ENCODE results near the gene RC3H2. TPM values are rescaled to one million over a fixed set of nuclear protein-coding genes. Genes with fewer than 3 reads are reported as not detected.

The RC3H2 gene
- total RNA-seq = 33.8 TPM
- long read RNA-seq, transcript RC3H2-202 (21 exons, 3,991 nt) = major isoform, 8 of 20 reads
- long read RNA-seq, partial matches to known transcripts = 4 of 20 reads
- long read RNA-seq, other reads (novel, unspliced or antisense) = 4 of 20 reads

DNA sequence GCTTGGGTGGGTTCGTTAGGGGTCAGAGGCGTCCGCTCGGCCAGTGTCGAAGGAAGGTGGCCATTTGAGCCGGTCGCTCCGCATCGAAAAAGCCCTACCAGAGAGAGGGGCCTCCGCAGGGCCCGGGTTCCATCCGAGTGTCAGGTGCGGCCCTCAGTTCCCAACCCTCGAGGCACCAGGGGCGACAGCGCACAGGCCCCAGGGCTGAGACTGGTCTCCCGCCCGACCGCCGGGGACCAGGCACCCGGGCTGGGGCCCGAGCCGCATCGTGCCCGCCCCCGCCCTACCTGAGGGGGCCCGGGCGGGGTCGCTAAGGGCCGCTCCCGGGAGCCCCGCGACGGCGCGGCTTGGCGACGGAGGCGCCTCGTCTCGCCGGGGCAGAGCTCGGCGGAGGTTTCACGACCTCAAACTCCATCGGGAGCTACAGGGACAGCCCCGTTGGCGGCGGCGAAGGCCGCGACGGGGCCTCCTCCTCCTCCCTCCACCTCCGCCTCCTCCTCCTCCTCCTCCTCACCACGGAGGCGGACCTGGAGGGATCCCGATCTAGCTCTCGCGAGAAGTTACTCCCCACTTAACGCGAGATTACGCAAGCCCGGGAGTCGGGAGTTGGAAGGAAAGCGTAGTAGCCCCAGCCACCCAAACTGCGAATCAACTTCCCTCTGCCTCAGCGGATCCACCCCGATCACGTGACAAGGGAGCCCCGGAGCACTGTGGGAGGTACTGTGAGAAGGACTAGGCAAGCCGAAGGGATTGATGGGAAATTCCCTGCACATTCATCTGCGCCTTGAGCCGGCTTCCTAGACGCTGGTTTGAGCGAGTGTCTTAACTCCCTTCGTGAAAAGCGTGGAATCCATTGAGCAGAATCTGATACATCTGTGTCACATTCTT lies at the start of gene RC3H2:
TSS of gene RC3H2 (minus strand) at position 537 of the 888 bp plus-strand sequence. CDS start 7,850 bp downstream, outside the sequence.
- DNase-seq = peak; percentile 98
- ATAC-seq (ENCODE audit: poor library complexity) = peak; percentile 97
- intact Hi-C loops (cut with DNase I) = no loop called here

- ATAC-seq (ENCODE audit: poor library complexity) = no peak
- intact Hi-C loops (cut with DNase I) = no loop called here
- no peak for DNase-seq
Observed at GRCh38 chr9:122954253-122954691, 49.1 kb upstream of the RC3H2 start.

DNA sequence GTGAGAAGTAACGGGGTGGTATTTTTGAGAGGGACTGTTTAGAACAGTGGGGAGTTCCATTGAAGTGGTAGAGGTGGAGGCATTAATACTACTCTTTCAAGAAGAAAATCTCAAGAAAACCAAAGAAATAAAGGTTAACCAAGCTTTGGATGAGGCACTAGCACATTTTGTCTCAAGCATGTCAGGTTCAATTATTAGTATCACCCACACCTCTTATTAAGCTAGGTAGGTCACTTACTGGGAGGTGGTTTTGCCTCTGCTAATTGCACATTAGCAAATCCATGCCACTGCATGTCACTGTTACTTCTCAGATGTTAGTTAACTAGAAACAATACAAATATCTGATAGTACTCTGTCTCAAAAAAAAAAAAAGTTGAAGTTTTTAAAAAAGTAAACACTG lies 45.9 kb upstream of the RC3H2 start:
- intact Hi-C loops (cut with DNase I) = no loop called here
- DNase-seq = no peak
- ATAC-seq (ENCODE audit: poor library complexity) = peak; percentile 43

- intact Hi-C loops (cut with DNase I) = no loop called here
- DNase-seq (no peak), ATAC-seq (ENCODE audit: poor library complexity) (no peak)
Observed at GRCh38 chr9:122950263-122950662, 45.1 kb upstream of the RC3H2 start.

DNA sequence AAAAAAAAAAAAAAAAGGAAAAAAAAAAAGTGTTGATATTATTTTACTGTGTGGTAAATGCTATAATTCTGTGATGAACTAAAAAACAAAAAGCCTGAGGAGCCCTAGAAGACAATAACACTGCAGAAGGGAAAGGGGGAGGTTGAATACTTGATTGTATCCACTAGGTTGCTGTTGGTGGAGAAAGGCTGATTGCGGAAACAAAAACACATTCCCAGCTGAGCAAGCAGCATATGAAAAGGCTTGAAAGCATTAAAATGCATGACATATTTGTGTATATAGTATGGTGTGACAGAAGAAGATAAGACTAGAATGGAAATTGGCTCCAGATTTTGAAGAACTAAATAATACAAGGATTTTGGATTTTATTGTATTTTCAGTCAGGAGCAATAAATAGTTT lies 44.5 kb upstream of the RC3H2 start:
- intact Hi-C loops (cut with DNase I) = no loop called here
- no peak for ATAC-seq (ENCODE audit: poor library complexity)
- no peak for DNase-seq

GRCh38 chr9:122948313-122948712 lies 43.2 kb upstream of the RC3H2 start:
- intact Hi-C loops (cut with DNase I) = no loop called here
- no peak for DNase-seq
- ATAC-seq (ENCODE audit: poor library complexity) = no peak

DNA sequence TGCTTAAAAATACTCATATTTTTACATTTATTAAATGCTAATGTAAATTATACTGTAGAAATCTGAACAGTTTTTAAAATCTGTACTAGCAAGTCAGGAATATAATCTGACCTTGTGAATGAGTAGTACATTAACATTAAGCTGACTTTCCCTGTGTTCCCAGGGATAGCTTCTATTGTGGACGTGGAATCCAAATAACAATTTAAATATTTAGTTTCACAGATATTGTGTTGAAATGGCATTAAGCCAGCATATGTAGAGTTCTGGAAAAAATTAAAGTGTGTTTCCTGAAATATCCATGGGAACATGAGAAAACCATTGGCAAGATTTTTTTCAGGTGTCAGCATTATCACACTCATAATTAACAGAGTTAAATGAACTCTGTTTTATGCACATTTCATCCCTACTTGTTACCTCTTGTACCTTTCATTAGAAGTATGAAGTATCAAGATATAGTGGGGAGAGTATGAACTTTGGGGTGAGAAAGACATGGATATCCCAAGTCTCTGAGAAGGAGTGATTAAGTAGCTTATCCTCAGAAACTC lies 41.4 kb upstream of the RC3H2 start:
- no peak for DNase-seq
- intact Hi-C loops (cut with DNase I) = no loop called here
- no peak for ATAC-seq (ENCODE audit: poor library complexity)

DNA sequence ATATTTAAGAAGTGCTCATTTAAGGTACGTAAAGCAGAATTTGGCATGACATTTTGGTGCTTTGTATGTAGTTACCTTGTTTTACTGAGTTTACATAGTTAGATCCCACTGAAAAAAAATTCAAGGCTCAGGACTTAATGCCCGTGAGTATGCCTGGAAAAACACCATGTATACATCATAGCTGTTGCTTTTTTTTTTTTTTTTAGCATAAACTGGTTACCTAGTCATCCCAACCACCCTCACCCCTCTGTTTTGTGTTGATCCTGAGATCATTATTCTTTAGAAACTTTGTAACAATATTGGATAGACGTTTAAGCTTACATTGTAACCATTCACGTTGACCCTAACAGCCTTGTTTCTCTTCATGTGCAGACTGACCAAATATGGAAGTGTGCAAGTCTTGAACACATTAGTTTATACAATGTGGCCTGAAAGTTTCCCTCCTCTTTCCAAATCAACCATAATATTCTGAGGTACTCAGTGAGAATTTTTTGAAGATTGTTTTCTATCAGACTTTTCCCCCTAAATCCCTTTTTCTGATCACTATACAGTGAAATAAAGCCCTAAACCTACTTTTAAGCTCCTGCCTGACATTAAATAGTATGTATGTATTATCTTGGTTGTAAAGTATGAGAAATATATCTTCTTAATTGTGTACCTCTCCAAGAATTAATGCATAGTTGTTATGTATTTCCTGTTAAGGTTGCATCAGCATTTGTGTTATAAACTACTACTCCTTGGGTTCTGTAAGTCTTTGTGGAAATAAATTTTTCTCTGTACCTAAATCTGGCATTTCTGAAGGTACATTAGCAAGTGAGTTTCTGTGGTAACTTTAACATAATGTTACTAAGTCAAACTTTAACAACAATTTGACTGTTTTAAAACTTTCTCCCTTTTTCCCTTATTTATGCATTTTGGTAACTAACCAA lies 40.1 kb upstream of the RC3H2 start:
- ATAC-seq (ENCODE audit: poor library complexity) (no peak), DNase-seq (no peak)
- intact Hi-C loops (cut with DNase I) = no loop called here

DNA sequence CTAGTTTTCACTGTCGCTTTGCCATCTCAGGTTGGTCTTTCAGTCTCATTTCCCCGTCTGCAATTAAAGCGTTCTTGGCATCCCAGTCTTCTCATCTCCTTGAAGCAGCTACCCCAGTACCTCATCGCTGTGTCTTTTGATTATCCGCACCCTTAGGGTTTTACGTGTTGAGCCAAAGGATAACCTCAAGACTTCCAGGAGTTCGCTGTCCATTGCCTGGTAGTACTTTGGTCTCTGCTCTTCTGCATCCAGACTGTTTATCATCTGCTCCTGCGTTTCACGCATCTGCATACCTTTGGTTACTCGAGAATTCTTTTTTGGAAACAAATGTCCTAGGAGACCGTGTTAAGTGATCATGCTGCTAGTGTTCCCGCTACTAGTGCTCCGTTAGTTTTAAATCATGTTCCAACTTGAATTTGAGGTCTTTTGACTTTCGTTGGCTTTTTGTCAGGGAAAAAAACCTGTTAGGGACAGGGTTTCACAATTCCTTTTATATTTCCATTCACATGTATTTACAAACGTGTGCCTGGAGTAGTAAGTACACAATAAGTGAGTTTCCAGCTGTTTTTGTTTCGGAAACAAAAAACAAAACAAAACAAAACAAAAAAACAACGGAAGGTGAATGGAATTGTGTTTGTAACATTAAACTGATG lies 36.5 kb upstream of the RC3H2 start:
- ATAC-seq (ENCODE audit: poor library complexity) = peak; percentile 5

DNA sequence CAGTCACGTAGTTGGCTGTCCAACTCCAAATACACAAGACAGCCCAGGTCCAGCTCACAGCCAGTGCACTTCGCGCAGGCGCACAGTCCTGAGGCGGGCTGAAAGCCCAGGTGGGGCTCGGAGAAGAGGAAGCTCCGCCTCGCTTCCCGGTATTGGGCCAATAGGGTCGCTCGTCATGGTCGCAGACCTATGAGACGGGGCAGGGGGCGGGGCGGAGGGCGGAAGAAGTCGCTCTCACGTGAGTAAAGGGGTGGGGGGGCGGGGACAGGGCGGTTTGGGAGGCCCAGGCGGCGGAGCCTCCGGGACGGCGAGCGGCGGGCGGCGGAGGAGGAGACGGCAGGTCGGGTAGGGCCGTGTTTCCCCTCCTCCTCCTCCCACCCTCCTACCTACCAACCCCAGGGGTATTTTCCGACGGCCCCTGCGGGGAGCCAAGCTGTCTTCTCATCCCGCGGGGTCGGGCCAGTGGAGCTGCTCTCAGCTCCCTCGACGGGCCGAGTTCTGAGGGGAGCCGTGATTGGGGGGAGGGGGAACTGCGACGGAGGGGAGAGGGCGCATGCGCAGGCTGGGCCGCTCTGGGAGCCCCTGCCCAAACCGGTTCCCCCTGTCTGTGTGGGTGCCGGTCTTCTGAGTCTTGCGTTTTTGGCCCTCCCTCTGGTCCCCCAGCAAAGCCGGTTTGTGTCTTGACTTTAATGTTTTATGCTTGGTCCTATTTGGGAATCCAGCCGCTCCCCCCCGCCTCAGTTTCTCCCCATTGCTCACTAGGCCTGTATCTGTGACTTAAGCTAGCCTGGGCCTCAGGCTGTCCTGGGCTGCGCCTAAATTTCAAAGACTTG lies 35.8 kb upstream of the RC3H2 start, which contains the start of gene RABGAP1:
TSS of gene RABGAP1 (plus strand) at position 272 of the 833 bp plus-strand sequence. CDS start 16,040 bp downstream, outside the sequence.
- DNase-seq (peak; percentile 100), ATAC-seq (ENCODE audit: poor library complexity) (peak; percentile 98)
- intact Hi-C loops (cut with DNase I) = no loop called here

More for the DNA sequence above, 36.5 kb upstream of the RC3H2 start:
- intact Hi-C loops (cut with DNase I) = no loop called here
- no peak for DNase-seq

- DNase-seq (no peak), ATAC-seq (ENCODE audit: poor library complexity) (no peak)
- intact Hi-C loops (cut with DNase I) = no loop called here
Observed at GRCh38 chr9:122940454-122940748, 35.2 kb upstream of the RC3H2 start.

- DNase-seq = no peak
- no peak for ATAC-seq (ENCODE audit: poor library complexity)
- intact Hi-C loops (cut with DNase I) = no loop called here
Observed at GRCh38 chr9:122939601-122940000, 34.4 kb upstream of the RC3H2 start.

- no peak for DNase-seq
- intact Hi-C loops (cut with DNase I) = no loop called here
- ATAC-seq (ENCODE audit: poor library complexity) = no peak
Observed at GRCh38 chr9:122936883-122937282, 31.7 kb upstream of the RC3H2 start.

DNA sequence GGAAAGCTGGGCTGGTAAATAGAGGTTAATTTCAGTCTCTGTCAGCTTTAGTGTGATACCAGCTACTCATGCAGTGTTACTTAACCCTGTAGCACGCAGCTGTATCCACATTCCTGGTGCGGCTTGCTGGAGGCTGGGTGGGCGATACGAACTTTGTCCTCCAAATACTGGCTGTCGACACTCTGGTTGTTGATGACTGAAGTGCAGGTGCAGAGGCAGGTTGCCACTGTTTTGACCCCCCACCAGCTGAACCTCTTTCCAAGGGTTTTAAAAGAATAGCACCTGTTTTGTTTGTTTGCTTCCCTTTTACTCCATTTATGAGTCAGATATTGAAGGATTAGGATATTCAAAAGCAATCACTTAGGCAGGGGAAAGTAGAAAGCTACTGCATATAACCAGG lies 31.3 kb upstream of the RC3H2 start:
- DNase-seq (no peak), ATAC-seq (ENCODE audit: poor library complexity) (no peak)
- intact Hi-C loops (cut with DNase I) = no loop called here

DNA sequence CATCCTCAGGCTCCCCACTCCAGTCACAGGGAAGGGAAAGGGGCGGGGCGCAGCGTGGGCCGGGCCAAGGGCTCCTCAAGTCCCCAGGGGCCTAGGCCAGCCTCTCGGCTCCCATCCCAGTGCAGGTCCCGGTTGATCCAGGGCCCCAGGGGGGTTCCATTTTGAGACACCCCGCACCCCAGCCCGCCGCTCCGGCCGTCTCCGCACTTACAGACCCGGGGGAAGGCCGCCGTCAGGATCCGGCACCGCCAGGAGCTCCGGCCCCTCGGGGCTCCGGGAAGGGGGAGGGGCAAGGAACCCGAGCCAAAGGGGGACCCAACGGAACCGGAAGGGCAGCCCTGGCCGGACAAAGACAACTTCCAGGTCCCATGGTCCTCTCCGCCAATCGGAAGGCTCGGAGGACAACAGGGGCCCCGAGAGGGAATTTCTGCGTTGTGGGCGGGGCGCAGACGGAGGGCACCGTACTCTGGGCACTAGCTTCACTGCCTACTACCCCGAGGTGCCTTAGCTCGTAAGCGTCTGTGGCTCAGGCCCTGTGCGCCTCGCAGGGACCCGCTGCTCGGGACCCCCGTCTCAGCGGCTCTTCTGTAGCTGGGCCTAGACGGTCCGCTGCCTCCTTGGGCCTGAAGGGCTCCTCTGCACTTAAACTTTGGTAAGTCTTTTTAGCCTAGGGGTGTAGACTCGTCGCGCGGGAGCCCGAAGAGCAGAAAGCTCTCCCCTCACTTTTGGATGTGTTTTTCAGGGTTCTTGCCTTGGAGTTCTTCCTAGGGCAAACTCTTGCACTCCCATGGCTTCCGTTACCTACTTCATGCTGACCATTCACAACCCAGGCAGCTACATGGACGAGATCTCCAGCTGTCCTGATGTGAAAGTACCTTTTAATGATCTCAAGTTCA lies 26.3 kb upstream of the RC3H2 start, which contains the start of gene ZBTB26:
TSS of gene ZBTB26 (minus strand) at position 287 of the 896 bp plus-strand sequence. CDS start 11,578 bp downstream, outside the sequence.
- peak; percentile 99 for ATAC-seq (ENCODE audit: poor library complexity)
- DNase-seq = peak; percentile 96
- intact Hi-C loops (cut with DNase I) = no loop called here

DNA sequence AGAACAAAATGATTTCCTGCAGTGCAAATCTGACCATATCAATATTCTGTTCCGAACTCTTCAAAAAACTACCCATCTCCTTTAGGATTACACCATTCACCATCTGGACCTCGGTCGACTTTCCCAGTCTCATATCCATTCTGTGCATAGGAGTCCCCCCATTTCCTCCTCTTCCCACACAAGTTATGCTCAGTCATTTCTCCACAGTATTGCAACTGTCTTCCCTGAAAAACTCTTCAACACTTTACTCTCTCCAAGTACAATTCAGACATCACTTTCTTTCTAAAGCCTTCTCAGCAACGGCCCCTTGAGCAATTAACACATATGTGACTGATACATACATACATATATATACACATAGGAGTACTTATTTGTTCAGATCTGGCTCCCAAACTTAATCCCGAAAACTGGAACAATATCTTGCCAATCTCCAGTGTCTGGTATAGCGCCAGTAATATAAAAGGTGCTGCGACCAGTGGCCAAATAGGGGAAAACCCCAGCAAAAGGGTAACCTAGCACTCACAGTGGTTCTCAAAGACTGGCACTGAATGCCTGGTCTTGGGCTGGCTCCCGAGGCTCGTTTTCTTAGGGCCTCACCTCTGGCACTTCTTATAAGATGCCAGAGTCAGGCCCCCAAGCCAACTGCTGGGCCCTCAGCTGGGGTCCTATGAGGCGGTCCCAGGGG lies 25.5 kb upstream of the RC3H2 start:
- DNase-seq (no peak), ATAC-seq (ENCODE audit: poor library complexity) (no peak)
- intact Hi-C loops (cut with DNase I) = no loop called here
